ENCODE results near the gene RPL13.

GRCh38 chr16:89561142-89561883 is 831 bp downstream of the RPL13 start:
- TF ChIP-seq CTCF (IDR thresholded peaks at IDR 0.05) (no peak), POLR2A (IDR thresholded peaks at IDR 0.05) (no peak), EP300 (IDR thresholded peaks at IDR 0.05; ENCODE audit: low read depth) (no peak)
